Superior temporal gyrus (tissue), 1 donor: ENCODE results near the gene SCRN3.
"Not testable (repeated sequence)": the region's sequence is repeated elsewhere in the genome, so short reads cannot be mapped to it uniquely, and the experiment has no call there.

ENCODE experiments used
- DNase-seq: peaks from one replicate; pipeline ENCODE4 v3.0.0-alpha.2; 2016; ENCODE audit errors: extremely low spot score

The SCRN3 gene

DNA sequence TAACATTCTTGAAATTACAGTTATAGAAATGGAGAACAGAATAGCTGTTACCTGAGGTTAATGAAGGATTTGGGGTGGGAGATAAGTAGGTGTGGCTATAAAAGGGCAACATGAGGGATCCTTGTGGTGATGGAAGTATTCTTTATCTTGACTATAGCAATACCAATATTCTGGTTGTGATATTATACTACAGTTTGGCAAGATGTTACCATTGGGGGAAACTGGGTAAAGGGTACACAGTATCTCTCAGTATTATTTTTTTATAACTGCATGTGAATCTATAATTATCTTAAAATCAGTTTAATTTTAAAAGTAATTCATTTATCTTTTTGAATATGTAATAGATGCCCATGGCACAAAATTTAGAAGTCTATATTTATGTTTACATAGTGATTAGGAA is 8.1 kb downstream of the SCRN3 start:
- no peak for DNase-seq

DNA sequence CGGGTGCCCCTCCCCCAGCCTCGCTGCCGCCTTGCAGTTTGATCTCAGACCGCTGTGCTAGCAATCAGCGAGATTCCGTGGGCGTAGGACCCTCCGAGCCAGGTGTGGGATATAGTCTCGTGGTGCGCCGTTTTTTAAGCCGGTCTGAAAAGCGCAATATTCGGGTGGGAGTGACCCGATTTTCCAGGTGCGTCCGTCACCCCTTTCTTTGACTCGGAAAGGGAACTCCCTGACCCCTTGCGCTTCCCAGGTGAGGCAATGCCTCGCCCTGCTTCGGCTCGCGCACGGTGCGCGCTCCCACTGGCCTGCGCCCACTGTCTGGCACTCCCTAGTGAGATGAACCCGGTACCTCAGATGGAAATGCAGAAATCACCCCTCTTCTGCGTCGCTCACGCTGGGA is 14.5 kb downstream of the SCRN3 start:
- DNase-seq: not testable (repeated sequence)

DNA sequence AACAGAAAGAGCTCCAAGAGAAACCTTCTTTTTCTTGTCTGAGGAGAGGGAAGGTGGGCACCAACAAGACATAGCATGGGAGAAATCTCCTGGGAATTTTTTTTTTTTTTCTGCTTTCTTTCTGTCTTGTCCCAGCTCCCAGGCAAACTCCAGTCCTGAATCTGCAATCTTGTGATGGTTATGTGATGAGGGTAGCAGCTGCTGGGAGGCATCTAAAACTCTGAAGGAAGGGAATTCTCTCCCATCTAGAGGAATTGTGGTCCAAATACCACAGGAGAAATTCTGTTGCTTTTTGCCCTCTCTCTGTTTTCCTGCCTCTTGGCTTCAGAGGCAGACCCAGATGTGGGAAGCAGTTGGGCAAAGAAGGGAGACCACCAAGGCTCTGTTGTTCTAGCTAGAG is 16.7 kb downstream of the SCRN3 start:
- DNase-seq: no peak

DNA sequence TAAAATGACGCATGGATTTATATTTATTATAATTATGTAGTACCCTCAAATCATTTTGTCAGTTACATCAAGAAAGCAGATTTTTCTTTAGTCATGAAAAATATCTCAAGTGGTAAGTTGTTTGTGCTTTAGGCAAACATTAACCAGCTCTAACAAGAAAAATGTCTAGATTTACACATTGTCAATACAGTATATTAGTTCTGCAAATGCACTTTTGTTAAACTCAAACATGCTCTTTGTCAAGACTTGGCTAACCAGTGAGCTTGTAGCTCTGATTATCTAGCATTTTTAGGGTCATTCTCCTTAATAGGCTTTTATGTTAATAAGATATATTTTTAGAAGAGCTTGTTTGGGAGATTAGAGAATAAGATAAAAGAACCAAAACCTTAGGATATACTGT is 32.7 kb downstream of the SCRN3 start:
- no peak for DNase-seq

DNA sequence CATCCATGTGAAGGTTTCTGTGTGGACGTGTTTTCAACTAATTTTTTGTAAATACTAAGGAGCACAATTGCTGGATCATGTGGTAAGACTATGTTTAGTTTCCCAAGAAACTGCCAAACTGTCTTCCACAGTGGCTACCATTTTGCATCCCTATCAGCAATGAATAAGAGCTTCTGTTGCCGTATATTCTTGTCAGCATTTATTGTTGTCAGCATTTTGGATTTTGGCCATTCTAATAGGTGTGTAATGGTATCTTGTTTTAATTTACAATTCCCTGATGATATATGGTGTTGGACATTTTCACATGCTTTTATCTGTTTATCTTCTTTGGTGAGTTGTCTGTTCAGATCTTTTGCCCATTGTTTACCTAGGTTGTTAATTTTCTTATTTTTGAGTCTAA is 34.5 kb downstream of the SCRN3 start:
- no peak for DNase-seq

DNA sequence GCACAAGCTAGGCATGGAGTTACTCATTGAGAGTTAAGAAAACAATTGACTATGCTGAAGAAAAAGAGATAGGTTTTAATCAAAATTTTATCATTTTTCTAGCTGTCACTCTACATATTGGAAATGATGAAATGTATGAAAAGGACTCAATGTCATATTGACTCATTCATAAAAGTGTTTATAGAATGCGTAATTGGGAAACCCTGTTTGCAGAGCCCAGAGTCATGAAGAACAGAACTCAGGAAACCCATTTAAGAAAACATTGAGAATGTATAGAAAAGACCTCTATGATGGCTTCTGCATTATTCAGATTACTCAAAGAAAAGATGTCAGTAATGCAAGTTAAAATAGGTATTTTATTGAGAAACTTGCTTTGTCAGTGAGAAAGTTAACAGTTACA is 36.4 kb downstream of the SCRN3 start:
- DNase-seq: no peak

DNA sequence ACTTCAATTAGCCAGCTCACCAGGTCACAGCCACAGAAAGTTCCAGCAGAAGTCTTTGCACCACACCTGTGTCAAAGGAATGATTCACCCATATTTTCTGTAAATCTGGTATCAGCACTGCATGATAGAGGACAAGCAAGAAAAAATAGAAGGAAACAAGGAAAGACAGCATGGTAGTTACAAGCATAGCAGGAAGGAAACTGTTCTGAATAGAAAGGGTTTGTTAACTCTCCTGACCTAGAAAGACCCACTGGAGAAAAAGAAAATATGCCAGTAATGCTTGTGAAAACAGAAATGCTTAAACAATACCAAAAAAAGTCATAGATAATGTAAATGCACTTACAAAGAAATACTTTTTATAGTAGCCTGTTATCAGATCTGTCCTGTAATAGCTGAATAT is 40.8 kb downstream of the SCRN3 start:
- DNase-seq: no peak

DNA sequence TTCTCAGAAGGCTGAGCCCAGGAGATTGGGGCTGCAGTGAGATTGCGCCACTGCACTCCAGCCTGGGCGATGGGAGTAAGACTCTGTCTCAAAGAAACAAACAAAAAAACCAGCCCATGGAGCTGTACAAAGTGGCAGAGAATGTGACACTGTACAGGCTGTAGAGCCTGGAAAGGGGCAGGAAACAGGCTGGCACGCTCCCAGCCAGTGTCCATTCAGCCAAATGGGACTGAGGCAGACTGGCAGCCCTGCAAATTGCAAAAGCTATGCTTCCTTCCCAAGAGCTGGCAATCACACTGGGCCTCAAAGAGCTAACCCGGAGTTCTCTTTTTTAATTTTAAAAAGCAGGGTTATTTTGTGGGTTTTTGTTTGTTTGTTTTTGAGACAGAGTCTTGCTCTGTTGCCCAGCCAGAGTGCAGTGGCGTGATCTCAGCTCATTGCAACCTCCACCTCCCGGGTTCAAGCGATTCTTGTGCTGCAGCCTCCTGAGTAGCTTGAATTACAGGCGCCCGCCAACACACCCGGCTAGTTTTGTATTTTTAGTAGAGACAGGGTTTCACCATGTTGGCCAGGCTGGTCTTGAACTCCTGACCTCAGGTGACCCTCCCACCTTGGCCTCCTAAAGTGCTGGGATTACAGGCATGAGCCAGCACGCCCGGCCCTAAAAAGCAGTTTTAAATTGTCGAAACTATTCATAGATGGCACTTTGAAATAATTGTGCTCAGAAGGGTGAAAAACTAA is 42.8 kb downstream of the SCRN3 start:
- peak; percentile 91 for DNase-seq

DNA sequence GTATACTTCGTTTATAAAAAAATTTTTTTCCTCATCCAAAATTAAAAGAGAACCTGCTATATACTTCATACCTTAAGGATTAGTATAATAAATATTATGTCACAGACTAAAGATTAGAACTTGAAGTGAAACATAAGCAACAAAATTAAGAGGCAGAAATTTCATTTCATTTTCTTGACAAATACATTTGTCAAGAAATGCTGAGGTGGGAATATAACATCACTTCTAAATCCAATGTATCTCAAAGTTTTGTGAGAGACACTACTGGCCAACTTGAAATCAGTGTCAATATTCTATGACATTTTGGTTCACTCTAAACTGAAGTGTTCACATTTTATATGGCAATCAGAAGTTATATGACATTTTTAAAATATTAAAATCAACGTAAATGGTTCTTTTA is 43.8 kb downstream of the SCRN3 start:
- DNase-seq: no peak

DNA sequence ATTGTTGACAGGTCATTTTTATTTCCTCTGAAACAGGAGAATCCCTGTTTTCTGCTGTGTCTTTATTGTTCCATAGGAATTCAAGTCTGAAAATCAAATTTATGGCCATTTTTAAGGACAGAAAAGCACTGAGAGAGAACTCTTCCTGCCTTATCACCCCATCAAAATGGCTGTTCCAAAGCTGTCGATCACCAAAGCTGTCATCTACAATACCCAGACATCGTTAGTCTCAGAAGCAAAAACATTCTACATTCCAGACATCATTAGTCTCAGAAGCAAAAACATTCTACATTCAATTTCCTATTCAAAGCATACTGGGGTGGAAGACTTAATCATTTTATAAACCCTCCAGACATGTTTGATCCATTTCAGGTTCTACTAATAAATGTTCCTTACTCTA is 44.4 kb downstream of the SCRN3 start:
- DNase-seq: no peak

DNA sequence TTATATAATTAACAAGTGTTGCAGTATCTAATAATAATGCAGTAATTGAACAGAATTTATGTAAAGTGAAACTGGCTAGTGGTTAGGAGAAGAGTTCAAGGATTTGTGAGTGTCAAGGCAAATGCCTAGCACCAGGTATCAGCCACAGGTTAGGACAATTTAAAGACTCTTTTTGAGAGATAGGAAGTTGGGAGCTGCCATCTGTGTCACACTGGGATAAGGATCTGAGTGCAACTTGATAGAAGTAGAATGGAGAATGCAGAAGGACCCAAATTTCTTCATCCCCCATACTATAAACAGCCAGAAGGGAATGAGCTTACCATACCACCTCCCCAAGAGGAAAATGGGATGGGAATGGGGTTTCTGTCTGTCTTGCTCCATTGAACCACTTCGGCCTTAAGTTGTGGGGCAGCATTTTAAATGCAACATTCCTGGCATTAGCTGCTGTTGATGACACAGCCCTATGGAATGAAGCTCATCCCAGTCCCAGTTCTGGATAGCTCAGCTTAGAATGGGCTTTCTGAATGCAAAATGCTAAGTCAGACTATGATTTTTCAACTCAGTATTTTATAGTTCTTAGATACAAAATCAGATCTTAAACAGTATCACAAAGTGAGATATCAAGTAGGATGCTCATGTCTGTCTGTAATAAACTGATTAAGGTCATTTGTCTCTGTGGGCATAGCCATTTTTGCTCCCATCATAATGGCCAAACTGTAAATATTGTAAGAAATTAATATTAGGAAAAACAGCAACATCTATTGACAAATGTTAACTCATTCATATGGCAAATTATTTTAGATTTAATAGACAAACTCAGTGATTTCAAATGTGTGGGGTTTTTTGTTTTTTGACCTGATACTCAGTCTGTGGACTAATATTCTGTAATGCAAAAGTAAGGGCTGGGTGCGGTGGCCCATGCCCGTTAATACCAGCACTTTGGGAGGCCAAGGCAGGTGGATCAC is 47.3 kb downstream of the SCRN3 start:
- no peak for DNase-seq

DNA sequence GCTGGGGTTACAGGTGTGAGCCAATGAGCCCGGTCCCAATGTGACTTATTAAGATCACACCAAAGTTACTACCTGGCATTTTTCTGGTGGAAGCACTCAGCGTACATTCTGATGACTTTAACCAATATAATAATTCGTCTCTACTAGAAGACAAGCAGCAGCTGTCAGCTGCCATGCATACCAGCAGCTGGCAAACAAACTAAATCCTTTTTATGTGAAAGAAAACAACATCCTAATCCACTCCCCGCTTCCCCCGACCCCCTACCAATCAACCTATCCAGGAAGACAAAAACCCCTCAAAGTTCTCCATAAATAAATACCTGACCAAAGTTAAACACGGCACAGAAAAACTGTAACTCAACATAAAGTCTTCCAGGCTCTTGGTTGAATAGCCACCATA is 49.2 kb downstream of the SCRN3 start:
- DNase-seq: no peak

DNA sequence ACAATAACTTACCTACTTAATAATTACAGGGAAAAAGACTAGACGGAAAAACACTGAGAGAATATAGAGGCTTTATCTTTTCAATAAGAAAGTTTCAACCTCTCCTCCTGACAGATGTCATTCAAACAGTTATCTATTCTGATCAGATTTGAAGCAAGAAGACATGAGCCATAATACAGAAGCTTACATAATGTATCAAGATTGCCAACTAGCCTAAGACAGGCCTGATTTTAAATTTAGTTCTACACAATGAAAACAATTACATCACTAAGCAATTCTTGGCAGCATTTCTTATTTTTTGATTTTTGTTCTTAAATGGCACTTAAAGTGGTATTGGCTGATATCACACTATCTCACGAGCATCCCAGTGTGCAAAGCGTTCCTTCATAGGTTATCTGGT is 49.7 kb downstream of the SCRN3 start:
- peak; percentile 45 for DNase-seq

DNA sequence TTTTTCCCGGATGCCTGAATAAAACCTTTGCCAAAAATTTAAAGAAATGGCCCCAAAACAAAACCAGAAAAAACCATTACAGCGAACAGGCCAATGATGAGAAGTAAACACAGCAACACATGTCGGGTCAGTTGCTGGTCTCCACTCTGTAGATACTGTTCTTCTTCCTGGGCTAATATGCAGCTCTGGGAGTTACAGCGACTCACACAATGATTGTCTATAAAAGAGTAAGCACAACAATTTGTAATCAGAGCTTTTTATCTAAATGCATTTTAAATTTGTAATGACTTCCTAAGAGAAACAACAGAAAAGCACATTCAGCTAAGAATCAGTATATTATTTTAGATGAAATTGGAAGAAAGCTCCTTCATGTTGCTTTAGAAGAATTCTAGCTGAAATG is 51.0 kb downstream of the SCRN3 start:
- no peak for DNase-seq

DNA sequence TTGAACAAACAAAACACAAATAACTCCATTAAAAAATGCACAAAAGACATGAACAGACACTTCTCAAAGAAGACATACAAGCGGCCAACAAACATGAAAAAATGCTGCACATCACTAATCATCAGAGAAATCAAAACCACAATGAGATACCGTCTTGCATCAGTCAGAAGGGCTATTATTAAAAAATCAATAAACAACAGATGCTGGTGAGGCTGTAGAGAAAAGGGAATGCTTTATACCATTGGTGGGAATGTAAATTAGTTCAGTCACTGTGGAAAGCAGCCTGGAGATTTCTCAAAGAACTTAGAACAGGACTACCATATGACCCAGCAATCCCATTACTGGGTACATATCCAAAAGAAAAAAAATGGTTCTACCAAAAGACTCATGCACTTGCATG is 53.5 kb downstream of the SCRN3 start:
- DNase-seq: no peak

DNA sequence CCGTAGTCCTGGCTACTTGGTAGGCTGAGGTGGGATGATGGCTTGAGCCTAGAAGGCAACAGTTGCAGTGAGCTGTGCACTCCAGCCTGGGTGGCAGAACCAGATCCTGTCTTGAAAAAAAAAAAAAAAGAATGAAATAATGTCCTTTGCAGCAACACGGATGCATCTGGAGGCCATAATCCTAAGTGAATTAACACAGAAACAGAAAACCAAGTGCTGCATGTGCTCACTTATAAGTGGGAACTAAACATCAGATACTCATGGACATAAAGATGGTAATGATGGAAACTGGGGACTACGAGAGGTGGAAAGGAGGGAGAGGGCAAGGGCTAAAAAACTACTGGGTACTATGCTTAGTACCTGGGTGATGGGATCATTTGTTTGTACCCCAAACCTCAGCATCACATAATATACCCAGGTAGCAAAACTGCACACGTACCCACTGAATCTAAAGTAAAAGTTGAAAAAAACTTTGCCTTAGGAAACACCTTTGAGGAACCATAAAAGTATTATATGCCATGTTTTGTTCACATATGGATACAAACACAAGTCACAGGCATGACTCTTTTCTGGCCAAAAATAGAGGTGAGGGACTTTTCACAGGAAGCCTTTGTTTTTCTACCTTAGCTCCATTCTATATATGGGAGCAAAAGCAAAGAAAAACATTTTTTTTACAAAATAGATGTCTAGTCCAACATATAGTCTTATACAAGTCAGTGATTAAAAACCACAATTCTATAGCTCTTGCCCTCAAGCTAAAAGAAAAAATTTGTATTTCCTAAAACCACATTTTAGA is 54.7 kb downstream of the SCRN3 start:
- no peak for DNase-seq

DNA sequence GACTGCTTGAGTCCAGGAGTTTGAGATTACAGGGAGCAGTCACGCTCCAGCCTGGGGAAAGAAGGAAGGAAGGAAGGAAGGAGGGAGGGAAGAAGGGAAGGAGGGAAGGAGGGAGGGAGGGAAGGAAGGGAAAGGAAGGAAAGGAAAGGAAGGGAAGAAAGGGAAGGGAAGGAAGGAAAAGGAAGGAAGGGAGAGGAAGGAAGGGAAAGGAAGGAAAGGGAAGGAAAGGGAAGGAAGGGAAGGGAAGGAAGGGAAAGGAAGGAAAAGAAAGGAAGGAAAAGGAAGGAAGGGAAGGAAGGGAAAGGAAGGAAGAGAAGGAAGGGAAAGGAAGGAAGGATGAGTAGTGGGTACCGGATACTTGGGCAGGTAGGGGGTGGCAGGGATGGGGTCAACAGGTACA is 59.0 kb downstream of the SCRN3 start:
- DNase-seq: no peak

DNA sequence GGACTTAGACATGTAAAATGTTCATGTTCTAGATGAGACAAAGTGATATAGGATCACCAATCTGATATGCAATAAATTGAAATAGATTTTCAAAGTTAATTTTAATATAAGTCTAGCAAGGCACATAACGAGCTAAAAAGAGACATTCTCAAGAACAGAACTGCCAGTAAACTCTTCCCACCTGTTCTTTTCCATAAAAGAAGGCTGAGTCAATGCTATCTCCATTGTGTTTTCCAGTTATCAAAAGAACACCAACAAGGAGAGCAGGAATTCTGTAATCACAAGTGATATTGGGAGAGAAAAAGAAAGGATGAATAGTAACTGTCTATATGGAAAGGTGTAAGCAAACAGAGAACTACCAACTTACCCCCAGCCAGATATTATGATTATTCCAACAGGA is 65.7 kb downstream of the SCRN3 start:
- no peak for DNase-seq

DNA sequence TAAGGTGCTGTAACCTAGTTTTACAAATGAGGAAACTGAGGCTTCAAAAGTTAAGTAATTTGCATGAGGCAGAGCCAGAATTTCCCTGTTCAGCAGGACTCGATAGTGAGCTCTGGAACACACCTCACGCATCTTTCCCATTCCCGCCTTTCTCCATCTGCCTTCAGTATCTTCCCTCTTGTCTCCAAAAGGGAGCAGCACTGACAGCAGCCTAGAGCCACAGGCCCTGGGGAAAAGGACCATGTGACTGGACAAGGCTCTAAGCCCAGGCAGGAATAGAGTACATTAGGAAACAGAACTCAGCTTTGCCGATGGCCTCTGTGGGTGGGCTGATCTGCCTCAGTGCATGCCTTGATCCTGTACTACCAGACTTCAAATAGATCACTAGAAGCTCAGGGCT is 69.8 kb downstream of the SCRN3 start:
- no peak for DNase-seq

DNA sequence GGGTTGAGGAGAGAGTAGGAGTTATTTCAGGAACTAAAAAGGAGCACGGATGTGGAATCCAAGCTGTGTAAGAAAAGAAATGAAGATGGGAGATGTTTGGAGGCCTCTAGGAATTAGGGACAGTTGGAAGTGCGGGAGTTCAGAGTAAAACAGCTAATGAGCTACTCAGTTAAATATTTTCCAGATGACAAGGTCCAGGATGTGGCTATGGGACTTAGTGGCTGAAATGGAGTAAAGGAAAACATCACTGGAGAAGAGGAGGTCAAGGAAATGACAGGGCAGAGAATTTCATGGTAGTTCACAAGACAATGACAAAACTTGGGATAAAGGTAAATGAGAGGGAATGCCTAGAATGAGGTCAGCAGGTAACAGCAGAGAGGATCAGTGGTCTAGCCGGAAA is 78.3 kb downstream of the SCRN3 start:
- no peak for DNase-seq

DNA sequence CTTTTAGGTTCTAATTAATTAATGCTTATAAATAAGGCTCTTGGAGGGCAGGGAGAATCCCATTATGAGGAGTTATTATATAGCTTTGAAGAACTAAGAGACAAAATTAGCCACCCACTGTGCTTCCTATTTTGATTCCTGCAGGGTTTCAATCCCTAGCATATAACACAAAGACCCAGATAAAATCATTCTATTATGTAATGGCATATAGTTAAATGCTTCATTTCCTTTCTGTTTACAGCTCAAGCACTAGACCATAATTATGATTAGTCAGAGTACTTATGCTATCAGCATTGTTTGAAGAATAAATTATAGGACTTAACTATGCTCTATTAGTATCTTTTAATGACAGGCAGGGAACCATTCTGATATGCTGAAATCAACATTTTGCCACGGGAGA is 82.2 kb downstream of the SCRN3 start:
- no peak for DNase-seq
